ENCODE results near the gene MADCAM1.

- no peak for TF ChIP-seq POLR2AphosphoS5 (IDR thresholded peaks at IDR 0.05; ENCODE audit: low read depth, low read length)
- no peak for TF ChIP-seq TAF1 (IDR thresholded peaks at IDR 0.05; ENCODE audit: low read depth, low read length)
- no peak for TF ChIP-seq POLR2A (IDR thresholded peaks at IDR 0.05; ENCODE audit: low read depth, low read length)
- TF ChIP-seq SPI1 (IDR thresholded peaks at IDR 0.05; ENCODE audit: low read depth, low read length): no peak
- no peak for TF ChIP-seq POU2F2 (IDR thresholded peaks at IDR 0.05; ENCODE audit: low read depth, low read length)
- TF ChIP-seq PAX5 (IDR thresholded peaks at IDR 0.05; ENCODE audit: insufficient read depth, low read length, severe bottlenecking): no peak
These were observed 34.4 kb upstream of the MADCAM1 start for GRCh38 chr19:461721-462551.
